A549 treated with CpdA at 1 μM for 4 hours (cell line): ENCODE results near the gene PDE3A. TPM values are rescaled to one million over a fixed set of nuclear protein-coding genes. Genes with fewer than 3 reads are reported as not detected.

ENCODE experiments used
- total RNA-seq: library from RNA; stranded (reverse); fragments of 200-300 nt; extraction: Qiagen RNA extraction; gene quantifications from 5 replicates; pipeline ENCODE4 v1.2.3, GENCODE V29; 2022; ENCODE audit warnings: low read depth

The PDE3A gene
- total RNA-seq = 2.2 to 4.2 TPM (median 4.1 TPM) in 5 replicates

GRCh38 chr12:20368114-20368650, at the start of gene PDE3A:
TSS of gene PDE3A (plus strand) at chr12:20368537. CDS start at chr12:20369285, 748 bp downstream.

GRCh38 chr12:20695232-20695631, 326.9 kb downstream of the PDE3A start, which contains the start of gene SLCO1C1:
TSS of gene SLCO1C1 (plus strand) at chr12:20695332. CDS start at chr12:20699577, 4,245 bp downstream.

